Activated naive CD4-positive, alpha-beta T cell treated with anti-CD3 and anti-CD28 coated beads for 36 hours (primary cell): Measurements from ENCODE around the gene GGTA1. TPM values are rescaled to one million over a fixed set of nuclear protein-coding genes. Genes with fewer than 3 reads are reported as not detected.
A peak's percentile ranks its signal among the peaks of the same experiment; 100 is the strongest.

Source experiments
- CTCF ChIA-PET: fragments of 350-600 bp; sonication (Branson Sonifier 250); formaldehyde crosslinking; loops from one replicate; lab custom pipeline; 2021; ENCODE audit warnings: antibody characterized with exemption; lab: Charles Lee
- DNase-seq: peaks from one replicate; pipeline ENCODE4 v3.0.0-alpha.2; 2020
- H3K27ac Mint-ChIP-seq: one replicate; pipeline ENCODE4 v1.8.0; 2021; ENCODE audit warnings: mild to moderate bottlenecking, mixed read lengths
- H3K27me3 Mint-ChIP-seq: one replicate; pipeline ENCODE4 v1.8.0; 2021; ENCODE audit warnings: low read depth, mixed read lengths
- H3K36me3 Mint-ChIP-seq: one replicate; pipeline ENCODE4 v1.8.0; 2021; ENCODE audit warnings: low read depth, mixed read lengths
- H3K4me1 Mint-ChIP-seq: one replicate; pipeline ENCODE4 v1.8.0; 2021; ENCODE audit warnings: low read depth, mixed read lengths
- H3K4me3 Mint-ChIP-seq: one replicate; pipeline ENCODE4 v1.8.0; 2021; ENCODE audit warnings: mild to moderate bottlenecking, moderate library complexity, mixed read lengths
- H3K9me3 Mint-ChIP-seq: one replicate; pipeline ENCODE4 v1.8.0; 2021; ENCODE audit warnings: mixed read lengths
- intact Hi-C: fragments of 100-400 bp; cut with micrococcal nuclease; formaldehyde crosslinking; loops from one replicate; pipeline ENCODE4 v1.15.1; 2023
- total RNA-seq, 2 experiments: library from RNA; stranded (reverse); gene quantifications; one replicate each; pipeline ENCODE4 v1.2.3, GENCODE V29; 2021

Gene GGTA1
- total RNA-seq, 2 experiments from 2014 or later: not detected

DNA sequence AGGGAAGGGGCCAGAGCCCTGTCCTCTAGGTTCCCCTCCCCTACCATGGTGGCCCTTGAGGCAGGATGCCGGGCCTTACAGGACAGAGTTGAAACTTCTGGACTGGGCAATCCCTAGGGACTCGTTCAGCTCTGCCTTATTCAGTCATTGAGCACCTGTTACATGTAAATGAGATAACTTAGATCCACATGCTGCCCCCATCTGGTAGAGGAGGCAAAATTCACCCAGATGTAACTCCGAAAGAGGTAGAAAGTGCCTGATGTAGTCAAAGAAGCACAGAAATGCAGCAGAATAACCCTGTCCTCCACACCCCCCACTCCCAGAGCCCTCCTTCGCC lies 1.5 kb downstream of the GGTA1 start:
- peaks cover 19% of the 10 kb centered on the region for H3K4me1 Mint-ChIP-seq
- CTCF ChIA-PET: interaction anchor here (0.8 to 2.0 kb wide), 4 partner anchors 9 to 497 kb away, joined by 3 to 10 read pairs (median 6); no protein-coding TSS in a partner anchor
- H3K27me3 Mint-ChIP-seq: peaks cover 52% of the 10 kb centered on the region
- peak; percentile 69 for DNase-seq
- no peak overlapping the region for H3K27ac Mint-ChIP-seq
- H3K9me3 Mint-ChIP-seq: peaks cover 4% of the 10 kb centered on the region
- no peaks in the 10 kb centered on the region for H3K36me3 Mint-ChIP-seq
- peak overlapping the region; percentile 61 for H3K4me3 Mint-ChIP-seq
- intact Hi-C loops: loop anchor here (10.0 kb wide), 2 partner anchors 53 to 173 kb away; no protein-coding TSS in a partner anchor

DNA sequence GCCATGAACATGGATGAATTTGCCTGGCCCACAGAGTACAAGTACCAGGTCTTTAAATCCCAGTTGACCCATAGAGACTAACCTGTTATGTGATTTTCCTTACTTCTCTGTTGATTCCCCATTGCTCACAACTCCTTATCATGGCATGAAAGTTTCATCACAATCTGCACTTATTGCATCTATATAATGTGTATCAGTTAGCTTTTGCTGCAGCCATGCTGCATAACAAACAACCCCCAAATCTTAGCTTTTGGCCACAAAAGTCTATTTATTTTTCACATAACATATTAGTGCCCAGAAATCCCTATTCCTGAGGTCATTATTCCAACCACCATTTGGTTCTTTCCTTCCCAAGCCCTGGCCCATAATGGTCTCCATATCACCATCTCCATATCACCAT lies 3.7 kb downstream of the GGTA1 start:
- Mint-ChIP-seq H3K27ac (no peak overlapping the region), H3K36me3 (no peaks in the 10 kb centered on the region), H3K4me1 (peaks cover 19% of the 10 kb centered on the region), H3K27me3 (peaks cover 48% of the 10 kb centered on the region), H3K9me3 (peaks cover 4% of the 10 kb centered on the region), H3K4me3 (no peak overlapping the region)
- no peak for DNase-seq
- CTCF ChIA-PET: no interaction called here
- intact Hi-C loops: loop anchor here (10.0 kb wide), 2 partner anchors 51 to 171 kb away; no protein-coding TSS in a partner anchor

DNA sequence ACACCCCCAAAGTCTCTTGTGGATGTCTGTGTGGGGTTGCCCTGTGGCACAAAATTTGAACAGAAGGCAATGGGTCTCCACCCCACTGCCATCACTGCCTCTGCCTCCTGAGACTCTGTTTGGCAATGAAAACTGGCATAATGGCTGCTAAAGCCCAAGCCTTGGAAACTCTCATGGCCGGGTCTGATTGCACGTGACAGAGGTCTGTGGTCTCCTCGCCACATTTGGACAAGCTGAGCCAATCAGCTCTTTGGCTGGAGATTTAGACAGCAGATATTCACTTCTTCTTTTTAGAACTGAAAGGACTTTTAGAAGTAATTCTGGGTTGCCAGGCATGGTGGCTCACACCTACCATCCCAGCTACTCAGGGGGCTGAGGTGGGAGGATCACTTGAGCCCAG lies 5.5 kb downstream of the GGTA1 start:
- CTCF ChIA-PET: interaction anchor here (0.6 kb wide), 1 partner anchor 204 kb away, joined by 4 read pairs; no protein-coding TSS in a partner anchor

DNA sequence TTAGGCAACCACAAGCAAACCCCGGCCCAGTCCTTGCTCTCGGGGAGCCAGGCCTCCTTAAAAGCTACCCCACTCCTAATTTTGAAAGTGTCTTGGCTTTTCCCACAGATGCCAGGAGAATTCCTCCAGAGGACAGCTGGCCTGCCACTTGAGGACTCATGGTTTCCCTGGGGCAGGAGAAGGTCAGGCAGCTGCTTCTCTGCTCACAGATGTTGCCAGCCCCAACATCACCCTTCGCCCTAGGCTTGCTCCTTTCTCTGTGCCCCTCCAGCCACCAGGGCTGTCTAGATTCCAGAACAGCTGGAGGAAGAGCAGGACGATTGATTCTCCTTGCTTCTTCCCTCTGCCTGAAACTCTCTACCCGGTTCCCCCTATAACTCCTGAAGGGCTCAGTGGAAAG lies 8.5 kb downstream of the GGTA1 start:
- Mint-ChIP-seq H3K36me3 (no peaks in the 10 kb centered on the region), H3K27ac (no peak overlapping the region), H3K9me3 (peaks cover 2% of the 10 kb centered on the region), H3K27me3 (peaks cover 11% of the 10 kb centered on the region), H3K4me3 (no peak overlapping the region), H3K4me1 (no peaks in the 10 kb centered on the region)
- no peak for DNase-seq
- intact Hi-C loops: loop anchor here (10.0 kb wide), 2 partner anchors 46 to 166 kb away; no protein-coding TSS in a partner anchor
- CTCF ChIA-PET: no interaction called here

More for the DNA sequence above, 5.5 kb downstream of the GGTA1 start:
- Mint-ChIP-seq H3K9me3 (peaks cover 4% of the 10 kb centered on the region), H3K4me3 (no peak overlapping the region), H3K36me3 (no peaks in the 10 kb centered on the region), H3K4me1 (peaks cover 13% of the 10 kb centered on the region), H3K27ac (no peak overlapping the region), H3K27me3 (peaks cover 37% of the 10 kb centered on the region)
- intact Hi-C loops: loop anchor here (10.0 kb wide), 2 partner anchors 49 to 169 kb away; no protein-coding TSS in a partner anchor
- DNase-seq: no peak

DNA sequence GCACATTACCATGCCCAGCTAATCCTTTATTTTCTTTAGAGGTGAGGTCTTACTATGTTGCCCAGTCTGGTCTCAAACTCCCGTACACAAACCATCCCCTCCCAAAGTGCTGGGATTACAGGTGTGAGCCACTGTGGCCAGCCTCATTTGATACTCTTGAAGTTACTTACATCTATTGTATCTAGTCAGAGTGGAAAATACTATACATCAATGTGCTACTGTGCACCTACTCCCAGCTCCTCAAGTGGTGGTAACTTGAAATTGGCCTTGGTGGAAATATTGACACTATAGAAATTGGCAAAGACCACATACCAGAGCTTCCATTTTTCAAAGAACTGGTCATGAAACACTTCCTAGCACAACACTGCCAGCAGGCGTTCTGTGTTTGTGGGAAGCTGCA lies 10.3 kb downstream of the GGTA1 start:
- Mint-ChIP-seq H3K27me3 (peaks cover 3% of the 10 kb centered on the region), H3K36me3 (no peaks in the 10 kb centered on the region), H3K4me1 (no peaks in the 10 kb centered on the region), H3K4me3 (no peak overlapping the region), H3K27ac (no peak overlapping the region), H3K9me3 (no peaks in the 10 kb centered on the region)
- intact Hi-C loops: no loop called here
- DNase-seq: no peak
- CTCF ChIA-PET: interaction anchor here (0.6 to 3.1 kb wide), 3 partner anchors 8 to 27 kb away, joined by 3 to 10 read pairs (median 5); no protein-coding TSS in a partner anchor

DNA sequence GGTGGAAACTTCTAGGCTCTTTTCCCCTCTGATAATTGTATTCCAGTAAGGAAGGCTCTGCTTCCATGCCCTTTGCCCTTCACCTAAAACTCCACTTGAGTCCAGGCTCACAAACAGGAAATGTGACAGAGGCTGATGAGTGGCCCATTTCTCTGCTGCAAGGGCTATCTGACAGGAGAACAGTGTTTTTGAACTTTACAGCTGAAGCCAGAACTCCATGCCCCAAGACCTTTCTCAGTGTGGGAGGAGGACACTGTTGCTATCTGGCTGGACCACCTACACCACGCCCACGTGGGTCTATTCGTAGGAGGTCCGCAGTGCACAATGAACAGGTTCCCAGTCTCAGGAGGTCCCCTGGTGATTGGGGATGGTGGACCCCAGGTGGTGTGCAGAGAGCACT lies 13.6 kb downstream of the GGTA1 start:
- no peaks in the 10 kb centered on the region for H3K4me1 Mint-ChIP-seq
- no peaks in the 10 kb centered on the region for H3K27me3 Mint-ChIP-seq
- CTCF ChIA-PET: interaction anchor here (0.5 kb wide), 1 partner anchor 23 kb away, joined by 3 read pairs; no protein-coding TSS in a partner anchor
- H3K9me3 Mint-ChIP-seq: no peaks in the 10 kb centered on the region
- H3K27ac Mint-ChIP-seq: no peak overlapping the region
- intact Hi-C loops: no loop called here
- no peaks in the 10 kb centered on the region for H3K36me3 Mint-ChIP-seq
- no peak for DNase-seq
- H3K4me3 Mint-ChIP-seq: no peak overlapping the region

DNA sequence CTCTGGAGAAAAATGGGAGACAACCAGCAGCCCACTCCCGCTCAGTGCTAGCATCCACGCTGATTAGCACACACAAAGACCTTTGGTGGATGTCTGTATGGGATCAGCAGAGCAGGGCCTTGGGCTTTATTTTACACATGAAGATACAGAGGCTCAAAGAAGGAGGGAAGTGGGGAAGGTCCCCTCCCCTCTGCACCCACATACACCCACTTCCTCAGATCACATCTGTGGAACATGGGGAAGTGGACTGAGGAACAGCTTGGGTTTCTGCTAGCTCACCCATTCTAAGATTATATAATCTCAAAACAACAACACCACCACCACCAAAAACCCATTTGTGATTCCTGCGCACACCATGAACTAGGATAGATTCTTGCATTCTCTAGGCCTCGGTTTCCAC lies 14.0 kb downstream of the GGTA1 start:
- intact Hi-C loops: no loop called here
- H3K9me3 Mint-ChIP-seq: no peaks in the 10 kb centered on the region
- H3K27ac Mint-ChIP-seq: no peak overlapping the region
- H3K27me3 Mint-ChIP-seq: no peaks in the 10 kb centered on the region
- no peak for DNase-seq
- H3K4me1 Mint-ChIP-seq: no peaks in the 10 kb centered on the region
- no peak overlapping the region for H3K4me3 Mint-ChIP-seq
- H3K36me3 Mint-ChIP-seq: no peaks in the 10 kb centered on the region
- CTCF ChIA-PET: no interaction called here

DNA sequence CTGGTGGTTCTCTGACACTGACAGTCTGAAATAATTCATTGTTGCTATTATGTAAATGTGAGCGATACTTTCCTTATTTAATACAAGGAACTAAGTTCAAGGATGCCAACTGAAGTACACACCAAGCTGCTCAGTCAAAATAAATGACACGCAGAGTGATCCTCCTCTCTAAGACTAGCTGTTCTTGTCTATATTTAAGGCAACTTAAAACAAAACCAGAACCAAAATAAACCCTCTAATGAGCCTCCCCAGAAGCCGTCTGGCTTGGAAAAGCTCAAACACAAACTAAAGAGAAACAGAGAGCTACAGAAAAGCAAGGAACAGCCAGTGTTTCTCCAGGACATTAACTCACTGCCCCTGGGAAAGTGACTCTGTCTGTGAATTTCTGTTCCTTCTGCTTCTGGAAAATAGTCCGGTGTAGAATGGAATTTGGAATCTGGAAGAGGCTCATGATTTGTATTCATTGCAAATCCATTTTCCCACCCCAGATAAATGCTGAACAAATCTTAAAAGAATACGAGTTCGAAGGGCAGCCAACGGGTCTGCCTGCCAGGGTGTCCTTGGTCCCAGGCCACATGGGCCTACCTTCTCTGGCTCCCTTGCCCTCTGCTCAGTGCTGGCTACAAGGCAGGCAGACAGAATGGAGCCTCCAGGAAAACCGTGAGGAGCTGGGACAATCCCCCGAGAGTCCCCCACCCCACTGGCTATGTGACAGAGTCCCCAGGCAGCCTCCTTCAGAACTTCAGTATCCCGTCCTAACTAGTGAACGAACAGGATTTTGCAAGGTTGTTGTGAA lies 14.8 kb downstream of the GGTA1 start:
- Mint-ChIP-seq H3K27ac (no peak overlapping the region), H3K27me3 (no peaks in the 10 kb centered on the region), H3K4me1 (no peaks in the 10 kb centered on the region), H3K36me3 (no peaks in the 10 kb centered on the region), H3K4me3 (no peak overlapping the region), H3K9me3 (no peaks in the 10 kb centered on the region)
- no peak for DNase-seq
- CTCF ChIA-PET: no interaction called here
- intact Hi-C loops: no loop called here

DNA sequence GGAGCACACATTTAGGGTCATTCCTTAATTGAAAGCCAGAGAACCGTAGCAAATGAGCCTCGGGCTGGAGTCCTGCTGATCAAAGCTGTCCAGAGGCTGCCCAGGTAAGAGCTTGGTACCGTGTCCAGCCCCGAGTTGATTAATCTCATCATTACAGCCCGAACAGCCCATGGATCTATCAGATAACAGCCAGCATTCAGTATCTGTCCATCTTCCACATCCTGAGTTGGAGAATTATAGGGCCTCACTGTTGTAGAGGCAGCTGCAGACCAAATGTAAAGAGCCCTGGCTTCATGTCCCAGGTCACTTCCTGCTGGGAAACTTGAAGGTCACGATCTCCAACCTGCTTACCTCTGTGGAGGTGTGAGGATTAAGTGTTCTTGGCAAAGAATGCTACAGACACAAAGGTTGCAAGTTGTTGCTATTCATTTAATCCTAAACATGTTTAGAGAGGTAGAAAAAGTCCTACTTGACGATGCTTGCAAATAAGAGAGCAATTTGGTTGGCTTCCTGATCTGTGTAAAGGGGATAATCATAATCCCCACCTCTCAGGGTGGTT lies 16.1 kb downstream of the GGTA1 start:
- intact Hi-C loops: no loop called here
- H3K4me3 Mint-ChIP-seq: no peak overlapping the region

DNA sequence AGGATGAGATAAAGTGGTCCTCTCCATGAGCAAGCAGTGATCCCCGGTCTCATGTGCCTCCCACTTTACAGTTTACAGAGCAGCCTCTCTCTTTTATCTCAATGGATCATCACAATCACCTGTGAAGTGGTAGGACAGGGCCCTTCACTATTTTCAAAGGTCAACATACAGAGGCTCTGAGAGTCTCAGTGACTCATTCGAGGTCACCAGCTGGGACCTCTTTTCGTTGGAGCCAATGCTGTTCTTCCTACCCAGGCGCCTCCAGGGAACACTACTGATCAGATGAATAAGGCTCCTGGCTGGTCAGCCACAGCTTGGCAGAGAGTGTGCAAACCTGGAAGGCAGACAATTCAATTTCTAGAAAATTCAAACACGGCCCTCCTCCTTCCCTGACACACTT lies 16.6 kb downstream of the GGTA1 start:
- Mint-ChIP-seq H3K9me3 (no peaks in the 10 kb centered on the region), H3K27me3 (no peaks in the 10 kb centered on the region), H3K36me3 (no peaks in the 10 kb centered on the region), H3K4me3 (no peak overlapping the region), H3K4me1 (no peaks in the 10 kb centered on the region), H3K27ac (no peak overlapping the region)
- CTCF ChIA-PET: no interaction called here
- no peak for DNase-seq
- intact Hi-C loops: no loop called here

More for the DNA sequence above, 16.1 kb downstream of the GGTA1 start:
- DNase-seq: no peak
- Mint-ChIP-seq H3K4me1 (no peaks in the 10 kb centered on the region), H3K9me3 (no peaks in the 10 kb centered on the region), H3K27me3 (no peaks in the 10 kb centered on the region), H3K27ac (no peak overlapping the region), H3K36me3 (no peaks in the 10 kb centered on the region)
- CTCF ChIA-PET: no interaction called here

DNA sequence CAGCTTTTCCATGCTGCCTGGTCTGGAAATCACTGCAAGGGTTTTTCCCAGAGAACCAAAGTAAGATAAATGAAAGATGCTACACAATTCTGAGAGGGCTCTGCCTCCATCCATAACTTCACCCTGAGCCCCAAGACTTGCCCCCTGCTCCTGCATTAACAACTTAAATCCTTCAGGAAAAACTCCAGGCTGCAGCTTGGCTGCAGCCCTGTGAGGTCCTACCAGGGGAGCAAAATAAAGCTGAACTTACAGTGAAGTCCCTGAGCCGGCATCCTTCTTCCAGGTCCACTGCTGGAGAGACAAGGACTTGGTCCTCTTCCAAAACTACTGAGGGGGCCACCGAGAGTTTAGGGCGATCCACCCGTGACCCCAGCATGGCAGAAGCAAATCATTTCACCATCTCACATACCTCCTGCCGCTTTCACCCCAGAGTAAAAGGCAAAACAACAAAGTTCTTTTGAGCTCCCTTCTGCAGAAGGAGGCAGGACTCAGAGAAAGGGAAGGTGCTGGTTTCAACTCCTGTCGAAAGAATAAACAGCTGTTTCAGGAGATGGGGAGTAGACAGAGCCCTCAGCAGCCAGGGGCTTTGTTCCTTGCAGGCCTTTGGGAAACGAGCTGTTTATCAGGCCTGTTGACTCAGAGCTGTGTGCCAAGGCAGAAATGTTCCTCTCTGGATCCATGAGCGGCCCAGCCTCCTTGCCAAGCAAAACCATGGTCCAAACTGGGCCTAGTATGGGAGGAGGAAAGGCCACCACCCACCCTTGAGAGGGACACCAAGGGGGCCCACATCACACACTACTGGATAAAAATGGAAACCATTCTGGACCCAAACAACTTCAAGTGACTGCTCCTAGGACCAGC lies 20.6 kb downstream of the GGTA1 start:
- no peaks in the 10 kb centered on the region for H3K4me1 Mint-ChIP-seq
- H3K9me3 Mint-ChIP-seq: no peaks in the 10 kb centered on the region
- CTCF ChIA-PET: interaction anchor here (1.1 kb wide), 1 partner anchor 160 kb away, joined by 3 read pairs; no protein-coding TSS in a partner anchor
- intact Hi-C loops: no loop called here
- DNase-seq: no peak
- no peaks in the 10 kb centered on the region for H3K36me3 Mint-ChIP-seq
- H3K27me3 Mint-ChIP-seq: no peaks in the 10 kb centered on the region
- H3K4me3 Mint-ChIP-seq: no peak overlapping the region
- H3K27ac Mint-ChIP-seq: no peak overlapping the region

DNA sequence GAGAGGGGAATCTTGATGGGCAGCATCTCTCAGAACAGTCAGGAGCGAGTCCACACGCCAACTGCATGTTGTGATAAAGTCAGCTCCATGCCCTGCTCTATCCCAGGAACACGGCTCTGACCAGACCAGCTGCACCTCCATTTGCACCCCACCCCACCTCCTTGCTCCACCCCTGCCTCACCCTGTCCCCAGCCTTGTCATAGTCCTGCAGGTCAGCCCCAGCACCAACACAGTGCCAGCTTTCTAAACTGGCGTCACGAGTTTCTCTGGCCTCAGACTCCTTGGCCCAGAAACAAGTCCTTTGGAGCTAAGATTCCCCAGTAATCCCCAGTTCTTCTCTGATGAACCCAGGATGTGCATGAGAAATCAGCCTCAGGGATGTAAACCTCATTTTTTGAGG lies 23.5 kb downstream of the GGTA1 start:
- Mint-ChIP-seq H3K27me3 (no peaks in the 10 kb centered on the region), H3K9me3 (no peaks in the 10 kb centered on the region), H3K4me1 (no peaks in the 10 kb centered on the region), H3K27ac (no peak overlapping the region), H3K4me3 (no peak overlapping the region), H3K36me3 (no peaks in the 10 kb centered on the region)
- intact Hi-C loops: no loop called here
- DNase-seq: no peak
- CTCF ChIA-PET: no interaction called here
